ENCODE data around the gene SHISAL1. TPM values are rescaled to one million over a fixed set of nuclear protein-coding genes. Genes with fewer than 3 reads are reported as not detected.

Gene SHISAL1
- total RNA-seq, 2 experiments from 2014 or later: not detected

GRCh38 chr22:44338177-44338810 lies 25.5 kb upstream of the SHISAL1 start:
- no peak overlapping the region for H3K27ac Mint-ChIP-seq
- ATAC-seq (ENCODE audit: poor library complexity): no peak
- DNase-seq: no peak
- Histone ChIP-seq H3K4me1 (ENCODE audit: insufficient read depth, low read length) (no peaks in the 10 kb centered on the region), H3K27me3 (ENCODE audit: control insufficient read depth in 1 of 2, insufficient read depth in 2 of 2, low read length in 2 of 2) (peaks cover 0 to 11% of the 10 kb centered on the region in 2 experiments), H3K27ac (ENCODE audit: low read depth in 1 of 2, low read length in 2 of 2) (no peak overlapping the region), H3K9me3 (ENCODE audit: control insufficient read depth in 1 of 2, insufficient read depth in 1 of 2, low read length in 2 of 2) (no peaks in the 10 kb centered on the region), H3K36me3 (ENCODE audit: insufficient read depth, low read length) (no peaks in the 10 kb centered on the region), H3K4me3 (ENCODE audit: low read length) (no peak overlapping the region)
- no peak for TF ChIP-seq CTCF (IDR thresholded peaks at IDR 0.05)
- H3K4me3 Mint-ChIP-seq: no peak overlapping the region
- no peaks in the 10 kb centered on the region for H3K36me3 Mint-ChIP-seq (ENCODE audit: low read depth)
- no peaks in the 10 kb centered on the region for H3K27me3 Mint-ChIP-seq
- H3K4me1 Mint-ChIP-seq (ENCODE audit: low read depth): no peaks in the 10 kb centered on the region
- ChIA-PET POLR2A (no interaction called here), CTCF (no interaction called here)
- no peaks in the 10 kb centered on the region for H3K9me3 Mint-ChIP-seq
- intact Hi-C loops (cut with DNase I, micrococcal nuclease): loop anchor here in 1 of 2 experiments (5.0 kb wide), 1 partner anchor 229 kb away; no protein-coding TSS in a partner anchor

- no peaks in the 10 kb centered on the region for H3K36me3 Mint-ChIP-seq (ENCODE audit: low read depth)
- no peaks in the 10 kb centered on the region for H3K9me3 ChIP-seq (ENCODE audit: control insufficient read depth in 1 of 2, insufficient read depth in 1 of 2, low read length in 2 of 2)
- intact Hi-C loops (cut with DNase I, micrococcal nuclease): loop anchor here in 1 of 2 experiments (5.0 kb wide), 1 partner anchor 230 kb away; no protein-coding TSS in a partner anchor
- no peaks in the 10 kb centered on the region for H3K4me1 ChIP-seq (ENCODE audit: insufficient read depth, low read length)
- no peak overlapping the region for H3K27ac ChIP-seq (ENCODE audit: low read depth in 1 of 2, low read length in 2 of 2)
- H3K4me3 ChIP-seq (ENCODE audit: low read length): no peak overlapping the region
- H3K4me3 Mint-ChIP-seq: no peak overlapping the region
- peaks cover 6 to 17% of the 10 kb centered on the region in 2 experiments for H3K27me3 ChIP-seq (ENCODE audit: control insufficient read depth in 1 of 2, insufficient read depth in 2 of 2, low read length in 2 of 2)
- H3K36me3 ChIP-seq (ENCODE audit: insufficient read depth, low read length): no peaks in the 10 kb centered on the region
- no peaks in the 10 kb centered on the region for H3K4me1 Mint-ChIP-seq (ENCODE audit: low read depth)
- H3K9me3 Mint-ChIP-seq: no peaks in the 10 kb centered on the region
- POLR2A ChIA-PET: no interaction called here
- peaks cover 5% of the 10 kb centered on the region for H3K27me3 Mint-ChIP-seq
- TF ChIP-seq CTCF (IDR thresholded peaks at IDR 0.05): no peak
- DNase-seq (no peak), ATAC-seq (ENCODE audit: poor library complexity) (no peak)
- no peak overlapping the region for H3K27ac Mint-ChIP-seq
- CTCF ChIA-PET: no interaction called here
These were observed 24.9 kb upstream of the SHISAL1 start for GRCh38 chr22:44337678-44338004.

- Histone ChIP-seq H3K27ac (ENCODE audit: low read depth in 1 of 2, low read length in 2 of 2) (no peak overlapping the region), H3K4me3 (ENCODE audit: low read length) (no peak overlapping the region), H3K4me1 (ENCODE audit: insufficient read depth, low read length) (no peaks in the 10 kb centered on the region), H3K27me3 (ENCODE audit: control insufficient read depth in 1 of 2, insufficient read depth in 2 of 2, low read length in 2 of 2) (peaks cover 11 to 22% of the 10 kb centered on the region in 2 experiments), H3K9me3 (ENCODE audit: control insufficient read depth in 1 of 2, insufficient read depth in 1 of 2, low read length in 2 of 2) (no peaks in the 10 kb centered on the region), H3K36me3 (ENCODE audit: insufficient read depth, low read length) (no peaks in the 10 kb centered on the region)
- H3K4me3 Mint-ChIP-seq: no peak overlapping the region
- peaks cover 10% of the 10 kb centered on the region for H3K27me3 Mint-ChIP-seq
- intact Hi-C loops (cut with DNase I, micrococcal nuclease): loop anchor here in 1 of 2 experiments (5.0 kb wide), 1 partner anchor 230 kb away; no protein-coding TSS in a partner anchor
- DNase-seq: no peak
- no peak overlapping the region for H3K27ac Mint-ChIP-seq
- CTCF ChIA-PET: no interaction called here
- POLR2A ChIA-PET: no interaction called here
- ATAC-seq (ENCODE audit: poor library complexity): no peak
- no peak for TF ChIP-seq CTCF (IDR thresholded peaks at IDR 0.05)
- H3K9me3 Mint-ChIP-seq: no peaks in the 10 kb centered on the region
- H3K36me3 Mint-ChIP-seq (ENCODE audit: low read depth): no peaks in the 10 kb centered on the region
- H3K4me1 Mint-ChIP-seq (ENCODE audit: low read depth): no peaks in the 10 kb centered on the region
These were observed 24.4 kb upstream of the SHISAL1 start for GRCh38 chr22:44336962-44337677.
